ENCODE measurements around the gene SPDYE16.
"Not testable (repeated sequence)": the region's sequence is repeated elsewhere in the genome, so short reads cannot be mapped to it uniquely, and the experiment has no call there.

The SPDYE16 gene

DNA sequence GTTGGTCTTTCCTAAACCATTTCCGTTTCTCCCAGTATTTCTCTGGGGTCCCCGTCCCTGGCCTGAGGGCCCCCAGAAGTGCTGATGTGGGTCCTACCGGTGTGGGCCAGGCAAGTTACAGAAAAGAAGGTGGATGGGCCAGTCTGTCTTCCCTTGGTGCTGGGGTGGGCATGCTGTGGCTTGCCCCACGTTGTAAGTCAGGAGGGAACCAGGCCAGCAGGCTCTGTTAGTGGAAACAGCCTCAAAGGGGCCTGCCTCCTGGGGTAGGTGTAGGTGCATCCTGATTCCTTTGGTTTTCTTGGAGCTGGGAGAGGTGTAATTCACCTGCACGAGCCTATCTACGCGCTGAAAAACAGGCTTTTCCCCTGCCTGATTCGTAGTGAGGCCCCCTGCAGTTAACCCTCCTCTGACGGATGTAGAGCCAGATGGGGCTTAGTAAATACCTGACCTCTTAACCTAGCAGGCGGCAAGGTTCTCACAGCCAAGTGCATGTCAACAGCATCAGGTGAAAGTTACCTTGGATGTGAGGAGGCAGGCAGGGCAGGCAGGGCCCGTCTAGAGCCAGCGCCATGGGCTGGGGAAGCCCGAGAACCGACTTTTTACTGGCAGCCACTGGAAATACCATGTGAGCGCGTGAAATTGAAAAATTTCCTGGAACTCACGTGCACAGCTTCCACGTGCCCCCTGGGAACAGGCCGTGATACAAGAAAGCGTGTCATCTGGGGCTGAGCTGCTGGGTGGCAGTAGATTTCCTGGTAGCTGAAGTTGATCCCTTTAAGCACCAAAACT lies 57.1 kb downstream of the SPDYE16 start:
- not testable (repeated sequence) for H3K4me3 ChIP-seq (replicated peaks in 1 of 2; ENCODE audit: low read depth in 2 of 2, low read length in 2 of 2); DNase-seq (ENCODE audit: low read depth in 2 of 2)

DNA sequence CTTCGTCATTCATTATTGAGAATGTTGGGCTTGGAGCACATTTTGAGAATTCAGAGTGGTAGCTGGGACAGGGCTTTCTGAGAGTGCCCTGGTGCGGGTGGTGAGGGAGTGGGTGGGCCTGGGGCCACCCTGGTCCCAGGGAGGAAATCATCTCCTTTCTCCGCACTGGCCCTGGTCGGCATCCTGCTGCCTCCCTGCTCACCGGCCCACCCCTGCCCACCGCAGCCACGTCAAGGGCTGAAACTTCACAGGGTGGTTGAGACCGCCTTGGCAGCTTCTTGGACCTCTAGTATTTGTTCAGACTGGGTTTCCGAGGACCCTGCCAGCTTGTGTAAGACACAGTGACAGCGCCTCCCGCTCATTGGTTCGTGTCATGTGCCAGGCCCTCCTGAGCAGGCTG lies 58.6 kb downstream of the SPDYE16 start:
- H3K4me3 ChIP-seq (replicated peaks in 1 of 2; ENCODE audit: low read depth in 2 of 2, low read length in 2 of 2); DNase-seq (ENCODE audit: low read depth in 2 of 2): not testable (repeated sequence)

DNA sequence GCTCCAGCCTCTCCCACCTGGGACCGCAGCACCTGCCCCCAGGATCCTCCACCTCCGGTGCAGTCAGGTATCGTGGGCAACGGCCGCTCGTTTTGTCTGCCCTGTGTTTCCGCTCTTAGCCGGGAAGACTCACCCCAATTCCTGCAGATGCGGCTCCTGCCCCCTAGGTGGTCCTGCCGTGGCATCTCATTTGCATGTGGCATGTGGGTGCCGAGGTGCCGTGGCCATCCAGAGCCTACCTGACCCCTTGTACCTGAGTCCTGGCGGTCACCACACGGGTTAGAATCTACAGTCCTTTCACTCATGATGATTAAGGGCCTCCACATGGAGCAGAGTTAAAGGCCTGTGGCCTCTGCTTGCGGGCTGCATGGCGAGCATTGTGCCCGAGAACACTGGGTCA lies 60.0 kb downstream of the SPDYE16 start:
- H3K4me3 ChIP-seq (replicated peaks in 1 of 2; ENCODE audit: low read depth in 2 of 2, low read length in 2 of 2); DNase-seq (ENCODE audit: low read depth in 2 of 2): not testable (repeated sequence)

DNA sequence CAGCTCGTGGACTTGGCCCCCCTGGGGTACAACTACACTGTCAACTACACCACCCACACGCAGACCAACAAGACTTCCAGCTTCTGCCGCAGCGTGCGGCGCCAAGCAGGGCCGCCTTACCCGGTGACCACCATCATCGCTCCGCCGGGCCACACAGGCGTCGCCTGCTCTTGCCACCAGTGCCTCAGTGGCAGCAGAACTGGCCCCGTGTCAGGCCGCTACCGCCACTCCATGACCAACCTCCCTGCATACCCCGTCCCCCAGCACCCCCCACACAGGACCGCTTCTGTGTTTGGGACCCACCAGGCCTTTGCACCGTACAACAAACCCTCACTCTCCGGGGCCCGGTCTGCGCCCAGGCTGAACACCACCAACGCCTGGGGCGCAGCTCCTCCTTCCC lies 60.4 kb downstream of the SPDYE16 start:
- not testable (repeated sequence) for DNase-seq (ENCODE audit: low read depth in 2 of 2); H3K4me3 ChIP-seq (replicated peaks in 1 of 2; ENCODE audit: low read depth in 2 of 2, low read length in 2 of 2)
